ENCODE data around the gene ANG. TPM values are rescaled to one million over a fixed set of nuclear protein-coding genes. Genes with fewer than 3 reads are reported as not detected.
A peak's percentile ranks its signal among the peaks of the same experiment; 100 is the strongest.

The ANG gene
- total RNA-seq, 1 donor from 2014 or later: 4.8 TPM

- TF ChIP-seq, protein P1, sequence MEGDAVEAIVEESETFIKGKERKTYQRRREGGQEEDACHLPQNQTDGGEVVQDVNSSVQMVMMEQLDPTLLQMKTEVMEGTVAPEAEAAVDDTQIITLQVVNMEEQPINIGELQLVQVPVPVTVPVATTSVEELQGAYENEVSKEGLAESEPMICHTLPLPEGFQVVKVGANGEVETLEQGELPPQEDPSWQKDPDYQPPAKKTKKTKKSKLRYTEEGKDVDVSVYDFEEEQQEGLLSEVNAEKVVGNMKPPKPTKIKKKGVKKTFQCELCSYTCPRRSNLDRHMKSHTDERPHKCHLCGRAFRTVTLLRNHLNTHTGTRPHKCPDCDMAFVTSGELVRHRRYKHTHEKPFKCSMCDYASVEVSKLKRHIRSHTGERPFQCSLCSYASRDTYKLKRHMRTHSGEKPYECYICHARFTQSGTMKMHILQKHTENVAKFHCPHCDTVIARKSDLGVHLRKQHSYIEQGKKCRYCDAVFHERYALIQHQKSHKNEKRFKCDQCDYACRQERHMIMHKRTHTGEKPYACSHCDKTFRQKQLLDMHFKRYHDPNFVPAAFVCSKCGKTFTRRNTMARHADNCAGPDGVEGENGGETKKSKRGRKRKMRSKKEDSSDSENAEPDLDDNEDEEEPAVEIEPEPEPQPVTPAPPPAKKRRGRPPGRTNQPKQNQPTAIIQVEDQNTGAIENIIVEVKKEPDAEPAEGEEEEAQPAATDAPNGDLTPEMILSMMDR (conservative IDR thresholded peaks at IDR 0.05; ENCODE audit: low read depth, low read length): no peak
- DNase-seq (ENCODE audit: low read depth): no peak
- H3K4me3 ChIP-seq (ENCODE audit: low read depth, low read length): no peak overlapping the region
These were observed 12.5 kb upstream of the ANG start for GRCh38 chr14:20676072-20676471.

GRCh38 chr14:20679907-20680306, 8.7 kb upstream of the ANG start:
- H3K4me3 ChIP-seq (ENCODE audit: low read depth, low read length): no peak overlapping the region
- DNase-seq (ENCODE audit: low read depth): no peak
- TF ChIP-seq, protein P1 (conservative IDR thresholded peaks at IDR 0.05; ENCODE audit: low read depth, low read length): no peak

GRCh38 chr14:20680363-20680762, 8.2 kb upstream of the ANG start:
- no peak for DNase-seq (ENCODE audit: low read depth)
- peak overlapping the region; percentile 87 for H3K4me3 ChIP-seq (ENCODE audit: low read depth, low read length)
- TF ChIP-seq, protein P1 (conservative IDR thresholded peaks at IDR 0.05; ENCODE audit: low read depth, low read length): no peak

GRCh38 chr14:20680843-20681347, 7.7 kb upstream of the ANG start:
- H3K4me3 ChIP-seq (ENCODE audit: low read depth, low read length): peak overlapping the region; percentile 87
- TF ChIP-seq, protein P1 (conservative IDR thresholded peaks at IDR 0.05; ENCODE audit: low read depth, low read length): no peak
- DNase-seq (ENCODE audit: low read depth): no peak

DNA sequence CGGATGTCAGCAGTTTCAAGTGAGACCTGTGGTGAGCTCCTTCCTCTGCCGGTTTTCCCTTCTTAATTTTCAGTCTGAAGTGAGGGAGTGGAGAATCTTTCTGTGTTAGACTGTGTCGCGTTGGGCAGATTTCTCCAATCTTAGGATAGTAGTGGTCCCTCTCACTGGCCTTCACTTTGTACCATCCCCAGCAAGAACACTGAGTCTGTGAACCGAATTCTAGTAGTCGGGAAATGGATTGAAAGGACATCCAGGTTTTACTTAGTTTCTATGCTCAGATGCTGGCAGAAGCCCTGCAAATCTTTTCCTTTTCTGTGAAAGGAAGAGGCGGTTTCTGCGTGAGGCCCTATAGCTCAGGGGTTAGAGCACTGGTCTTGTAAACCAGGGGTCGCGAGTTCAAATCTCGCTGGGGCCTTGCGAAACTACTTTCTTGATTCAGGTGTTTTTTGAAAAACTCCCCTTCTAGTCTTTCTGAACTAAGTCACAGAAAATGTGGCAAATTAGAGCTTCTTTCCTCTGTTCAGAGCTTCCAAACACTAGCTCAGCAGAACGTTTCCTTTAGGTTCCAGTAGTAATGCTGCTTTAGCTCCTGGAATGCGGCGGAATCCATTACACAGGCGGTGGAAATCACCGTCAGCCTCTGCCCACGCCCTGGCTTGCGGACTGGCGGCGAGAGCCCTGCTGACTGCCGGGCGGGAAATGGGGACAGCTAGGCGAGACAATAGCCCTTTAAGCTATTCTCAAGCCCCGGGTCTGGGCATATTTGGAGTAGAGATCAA, 7.0 kb upstream of the ANG start:
- TF ChIP-seq, protein P1 (conservative IDR thresholded peaks at IDR 0.05; ENCODE audit: low read depth, low read length): no peak
- peak overlapping the region; percentile 87 for H3K4me3 ChIP-seq (ENCODE audit: low read depth, low read length)
- DNase-seq (ENCODE audit: low read depth): peak; percentile 79

DNA sequence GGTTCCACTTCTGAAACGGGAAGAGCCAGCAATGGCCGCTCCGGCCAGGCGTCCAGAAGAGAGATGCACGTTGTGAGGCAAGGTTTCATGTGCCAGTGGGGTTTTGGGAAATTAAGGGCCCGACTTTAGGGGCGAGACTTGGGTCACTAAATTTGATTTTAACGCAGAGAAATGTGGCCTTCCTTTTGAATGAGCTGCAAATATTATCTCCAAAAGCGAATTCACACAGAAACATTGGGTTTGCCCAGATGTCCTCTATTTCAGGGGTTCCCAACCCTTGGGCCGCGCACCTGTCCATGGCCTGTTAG, 6.5 kb upstream of the ANG start:
- DNase-seq (ENCODE audit: low read depth): no peak
- TF ChIP-seq, protein P1 (conservative IDR thresholded peaks at IDR 0.05; ENCODE audit: low read depth, low read length): no peak
- H3K4me3 ChIP-seq (ENCODE audit: low read depth, low read length): peak overlapping the region; percentile 87

Data from epithelial cell of proximal tubule (primary cell).